Stomach (tissue), 9 donors: ENCODE measurements around the gene TMEM260. TPM values are rescaled to one million over a fixed set of nuclear protein-coding genes. Genes with fewer than 3 reads are reported as not detected.

ENCODE experiments used
- DNase-seq, 2 donors: peaks; one replicate each; pipeline versions ENCODE4 v3.0.0 to v3.0.0-alpha.2; 2013 to 2019
- H3K27ac ChIP-seq, 5 donors: fragments of 200-600 bp in 4 of 5; sonication (generic) in 4 of 5; one replicate each; pipeline ENCODE4 v1.5.1; 2013 to 2019; ENCODE audit warnings: mild to moderate bottlenecking in 1 of 5, moderate library complexity in 1 of 5
- H3K27me3 ChIP-seq, 3 donors: fragments of 200-600 bp; sonication (generic); one replicate each; pipeline ENCODE4 v1.5.1; 2017 to 2019; ENCODE audit warnings: mixed run types in 1 of 3
- H3K36me3 ChIP-seq, 4 donors: fragments of 200-600 bp; sonication (generic); 1 replicate in 3 of 4; 2 replicates in 1 of 4; pipeline ENCODE4 v1.5.1; 2016 to 2019
- H3K4me1 ChIP-seq, 4 donors: fragments of 200-600 bp; sonication (generic); one replicate each; pipeline ENCODE4 v1.5.1; 2016 to 2019
- H3K4me3 ChIP-seq, 4 donors: fragments of 200-600 bp; sonication (generic) in 3 of 4; one replicate each; pipeline ENCODE4 v1.5.1; 2016 to 2019; ENCODE audit warnings: mild to moderate bottlenecking in 1 of 4
- H3K9me3 ChIP-seq, 4 donors: fragments of 200-600 bp; sonication (generic); one replicate each; pipeline ENCODE4 v1.5.1; 2016 to 2019
- EP300 ChIP-seq: sonication (generic); formaldehyde crosslinking; IDR thresholded peaks from one replicate; pipeline ENCODE4 v1.6.1; 2017; ENCODE audit warnings: antibody characterized with exemption
- POLR2A ChIP-seq, 4 donors: fragments of 450-650 bp; IDR thresholded peaks; one replicate each; pipeline ENCODE4 v1.6.1; 2016; ENCODE audit warnings: antibody characterized with exemption in 4 of 4, control low read depth in 2 of 4, mild to moderate bottlenecking in 1 of 4, moderate library complexity in 1 of 4
- POLR2AphosphoS5 ChIP-seq, 3 donors: sonication (generic); formaldehyde crosslinking; IDR thresholded peaks; one replicate each; pipeline ENCODE4 v1.6.1; 2016; ENCODE audit warnings: antibody characterized with exemption in 3 of 3
- WGBS, 5 donors: extraction: QIAGEN DNeasy Blood & Tissue Kit in 3 of 5; methylation state at CpG; one replicate each; pipeline versions ENCODE4 v1.1.5 to v1.1.7; 2013 to 2018; 5-methylcytosine and 5-hydroxymethylcytosine counted together
- intact Hi-C: fragments of 100-400 bp; cut with DNase I; formaldehyde crosslinking; loops from one replicate; pipeline ENCODE4 v1.15.1; 2023; ENCODE audit warnings: low total_unique reads
- polyA plus RNA-seq, 3 donors: library from polyadenylated mRNA; stranded (reverse); fragments of 200-250 nt; gene quantifications; one replicate each; pipeline ENCODE4 v1.2.3, GENCODE V29; 2013
- total RNA-seq, 5 donors: library from RNA; depleted of rRNA; stranded (reverse); fragments of >200 nt; gene quantifications; one replicate each; pipeline versions ENCODE4 v1.1.0 to v1.2.3, GENCODE V29; 2014 to 2016
- TF ChIP-seq, protein P1 (sequence below), 7 experiments: fragments of 450-650 bp in 4 of 7; fragments of 200-600 bp in 3 of 7; sonication (generic) in 3 of 7; IDR thresholded peaks; one replicate each; pipeline ENCODE4 v1.5.1; 2016 to 2019; ENCODE audit warnings: antibody characterized with exemption in 7 of 7, control low read depth in 2 of 7, mild to moderate bottlenecking in 1 of 7
- donor health status: healthy with polysubstance abuse.
- donor health status: Bipolar disorder and iron deficiency.
- donor health status: healthy.

Gene TMEM260
- total and polyA plus RNA-seq, 8 donors: 2.9 to 25.7 (median 9.4) TPM; not detected in 1

DNA sequence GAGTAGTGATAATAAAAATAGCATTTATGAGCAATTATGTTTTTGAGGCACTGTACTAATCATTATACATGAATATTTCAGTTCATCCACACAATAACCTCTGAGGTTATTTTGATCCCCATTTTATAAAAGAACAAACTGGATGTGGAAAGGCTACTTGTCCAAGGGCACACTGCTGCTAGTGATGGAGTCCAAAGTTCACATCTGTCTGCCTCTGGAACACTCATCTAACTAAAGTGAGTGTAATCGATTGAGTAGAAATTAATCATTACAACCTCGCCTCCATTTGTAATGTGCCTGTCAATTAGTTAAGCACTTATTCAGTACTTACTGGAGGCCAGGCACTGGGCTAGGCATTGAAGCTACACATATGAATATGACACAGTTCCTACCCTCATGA, 55.4 kb downstream of the TMEM260 start:
- Histone ChIP-seq H3K9me3 (peaks cover 0 to 10% (median 7%) of the 10 kb centered on the region in 4 donors), H3K27me3 (no peaks in the 10 kb centered on the region), H3K4me3 (no peak overlapping the region), H3K36me3 (peaks cover 54 to 100% (median 97%) of the 10 kb centered on the region in 4 donors), H3K27ac (no peak overlapping the region), H3K4me1 (no peaks in the 10 kb centered on the region)
- TF ChIP-seq, protein P1, sequence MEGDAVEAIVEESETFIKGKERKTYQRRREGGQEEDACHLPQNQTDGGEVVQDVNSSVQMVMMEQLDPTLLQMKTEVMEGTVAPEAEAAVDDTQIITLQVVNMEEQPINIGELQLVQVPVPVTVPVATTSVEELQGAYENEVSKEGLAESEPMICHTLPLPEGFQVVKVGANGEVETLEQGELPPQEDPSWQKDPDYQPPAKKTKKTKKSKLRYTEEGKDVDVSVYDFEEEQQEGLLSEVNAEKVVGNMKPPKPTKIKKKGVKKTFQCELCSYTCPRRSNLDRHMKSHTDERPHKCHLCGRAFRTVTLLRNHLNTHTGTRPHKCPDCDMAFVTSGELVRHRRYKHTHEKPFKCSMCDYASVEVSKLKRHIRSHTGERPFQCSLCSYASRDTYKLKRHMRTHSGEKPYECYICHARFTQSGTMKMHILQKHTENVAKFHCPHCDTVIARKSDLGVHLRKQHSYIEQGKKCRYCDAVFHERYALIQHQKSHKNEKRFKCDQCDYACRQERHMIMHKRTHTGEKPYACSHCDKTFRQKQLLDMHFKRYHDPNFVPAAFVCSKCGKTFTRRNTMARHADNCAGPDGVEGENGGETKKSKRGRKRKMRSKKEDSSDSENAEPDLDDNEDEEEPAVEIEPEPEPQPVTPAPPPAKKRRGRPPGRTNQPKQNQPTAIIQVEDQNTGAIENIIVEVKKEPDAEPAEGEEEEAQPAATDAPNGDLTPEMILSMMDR (IDR thresholded peaks at IDR 0.05): no peak
- TF ChIP-seq EP300: no peak
- 90 to 97% (median 96%) methylated on average over 2 of the region's 2 CpGs for WGBS, 5 donors
- intact Hi-C loops: no loop called here
- DNase-seq: no peak

DNA sequence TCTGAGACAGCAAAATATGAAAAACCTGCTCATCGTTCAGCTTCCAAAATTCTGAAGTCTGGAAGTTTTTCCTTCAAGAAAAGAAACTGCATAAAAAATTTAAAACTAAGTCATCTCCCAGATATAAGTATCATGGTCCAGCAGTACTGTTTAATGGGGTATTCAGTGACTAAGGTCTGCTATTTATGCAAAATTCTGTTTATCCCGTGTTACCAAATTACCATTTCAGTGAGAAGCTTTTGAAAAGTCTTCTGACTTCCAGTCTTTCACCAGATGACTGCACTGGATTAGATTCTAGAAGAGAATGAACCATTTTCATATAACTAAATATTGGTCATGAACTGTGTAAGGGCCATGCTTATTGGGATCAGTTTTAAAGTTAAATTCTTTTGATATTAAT, 67.9 kb downstream of the TMEM260 start:
- no peak overlapping the region for H3K4me3 ChIP-seq
- intact Hi-C loops: no loop called here
- no peaks in the 10 kb centered on the region for H3K9me3 ChIP-seq
- no peak for DNase-seq
- WGBS, 5 donors: 83 to 96% (median 93%) methylated on average over 2 of the region's 2 CpGs
- H3K4me1 ChIP-seq: no peaks in the 10 kb centered on the region
- H3K27me3 ChIP-seq: no peaks in the 10 kb centered on the region
- H3K27ac ChIP-seq: no peak overlapping the region
- TF ChIP-seq, protein P1 (IDR thresholded peaks at IDR 0.05): no peak
- TF ChIP-seq POLR2A (IDR thresholded peaks at IDR 0.05): no peak
- TF ChIP-seq EP300: no peak
- no peak for TF ChIP-seq POLR2AphosphoS5 (IDR thresholded peaks at IDR 0.05)
- peaks cover 0 to 29% (median 25%) of the 10 kb centered on the region in 4 donors for H3K36me3 ChIP-seq

DNA sequence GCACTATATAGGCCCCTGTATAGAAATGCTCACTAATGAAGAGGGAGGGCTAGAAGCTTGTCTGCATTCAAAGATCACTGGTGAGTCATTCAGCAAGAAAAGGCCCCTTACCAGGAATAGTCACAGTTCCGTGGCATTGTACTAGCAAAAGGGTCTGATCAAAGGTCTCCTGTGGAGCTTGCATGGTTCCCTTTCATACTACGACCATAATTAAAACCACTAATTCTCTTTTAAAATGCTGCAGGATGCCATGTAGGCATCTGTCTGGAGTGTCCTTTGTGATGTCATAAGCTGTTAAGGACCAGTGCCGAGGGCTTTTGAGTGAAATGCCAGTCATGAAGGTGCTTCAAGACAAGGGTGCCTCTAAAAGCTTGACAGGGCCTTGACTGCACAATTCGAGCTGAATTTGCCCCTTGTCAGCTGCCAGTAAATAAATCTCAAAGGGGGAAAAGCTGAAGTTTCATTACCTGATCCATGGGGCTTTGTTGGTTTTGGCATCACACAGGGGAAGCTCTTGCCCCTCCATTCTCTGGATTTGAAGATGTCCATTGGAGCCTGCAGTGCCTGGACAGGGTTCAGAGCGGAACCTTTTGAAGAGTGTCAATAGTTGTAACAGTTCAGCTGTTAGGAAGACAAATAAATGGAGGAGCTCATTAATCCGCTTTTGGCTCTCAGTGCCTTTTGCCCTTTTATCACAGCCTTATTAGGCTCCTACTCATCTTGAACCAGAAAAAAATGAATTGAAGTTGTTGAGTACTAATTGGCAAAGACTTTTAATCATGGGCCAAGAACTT, 69.1 kb downstream of the TMEM260 start:
- Histone ChIP-seq H3K4me1 (no peaks in the 10 kb centered on the region), H3K27me3 (no peaks in the 10 kb centered on the region), H3K36me3 (peaks cover 0 to 29% (median 25%) of the 10 kb centered on the region in 4 donors), H3K27ac (no peak overlapping the region), H3K9me3 (no peaks in the 10 kb centered on the region), H3K4me3 (no peak overlapping the region)
- no peak for TF ChIP-seq POLR2A (IDR thresholded peaks at IDR 0.05)
- TF ChIP-seq, protein P1 (IDR thresholded peaks at IDR 0.05): no peak
- TF ChIP-seq EP300: no peak
- no peak for TF ChIP-seq POLR2AphosphoS5 (IDR thresholded peaks at IDR 0.05)
- 88 to 92% (median 90%) methylated on average over 6 of the region's 6 CpGs for WGBS, 5 donors
- no peak for DNase-seq
- intact Hi-C loops: no loop called here

DNA sequence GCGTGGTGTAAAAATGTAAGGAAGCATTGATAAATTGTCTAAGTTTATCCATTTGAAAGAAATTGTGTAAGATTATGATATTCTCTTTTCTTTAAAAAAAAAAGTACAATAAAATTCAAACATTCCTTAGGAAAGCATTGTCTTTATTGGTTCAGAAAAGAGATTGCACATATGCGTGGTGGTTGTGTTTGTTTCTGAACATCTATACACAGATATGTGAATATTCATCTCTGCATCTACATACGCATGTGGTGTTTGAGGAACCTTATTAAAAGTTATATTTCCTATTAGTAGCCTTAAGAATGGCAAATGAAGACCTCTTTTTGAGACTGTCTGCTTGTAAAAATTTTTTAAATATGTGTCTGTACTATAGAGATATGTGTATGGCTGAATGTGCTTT, 69.8 kb downstream of the TMEM260 start:
- WGBS, 5 donors: 93 to 98% (median 95%) methylated on average over 3 of the region's 3 CpGs
- H3K4me1 ChIP-seq: no peaks in the 10 kb centered on the region
- H3K36me3 ChIP-seq: peaks cover 0 to 29% (median 25%) of the 10 kb centered on the region in 4 donors
- TF ChIP-seq, protein P1 (IDR thresholded peaks at IDR 0.05): no peak
- TF ChIP-seq POLR2A (IDR thresholded peaks at IDR 0.05) (no peak), POLR2AphosphoS5 (IDR thresholded peaks at IDR 0.05) (no peak), EP300 (no peak)
- DNase-seq: no peak
- no peak overlapping the region for H3K27ac ChIP-seq
- no peak overlapping the region for H3K4me3 ChIP-seq
- no peaks in the 10 kb centered on the region for H3K27me3 ChIP-seq
- H3K9me3 ChIP-seq: no peaks in the 10 kb centered on the region
- intact Hi-C loops: no loop called here
